GM20000 (cell line): ENCODE measurements around the gene AQP9.
"Not testable (repeated sequence)": the region's sequence is repeated elsewhere in the genome, so short reads cannot be mapped to it uniquely, and the experiment has no call there.

Experiments used
- DNase-seq: peaks from one replicate; pipeline ENCODE4 v3.0.0; 2012; ENCODE audit warnings: low spot score
- CTCF ChIP-seq: IDR thresholded peaks from 2 replicates; pipeline ENCODE4 v1.5.1; 2012; ENCODE audit warnings: mild to moderate bottlenecking, control low read depth; ENCODE audit errors: extremely low read depth, missing control alignments

Gene AQP9

GRCh38 chr15:58200739-58201138, 62.6 kb downstream of the AQP9 start:
- no peak for TF ChIP-seq CTCF
- no peak for DNase-seq

- DNase-seq: no peak
- no peak for TF ChIP-seq CTCF
Measured at GRCh38 chr15:58201516-58201915, 63.3 kb downstream of the AQP9 start.

GRCh38 chr15:58203537-58203936, 65.4 kb downstream of the AQP9 start:
- no peak for TF ChIP-seq CTCF
- no peak for DNase-seq

- TF ChIP-seq CTCF: no peak
Measured at GRCh38 chr15:58206151-58206550, 68.0 kb downstream of the AQP9 start.

GRCh38 chr15:58208217-58208616, 70.0 kb downstream of the AQP9 start:
- DNase-seq: not testable (repeated sequence)

More at GRCh38 chr15:58206151-58206550, 68.0 kb downstream of the AQP9 start:
- no peak for DNase-seq

GRCh38 chr15:58209007-58209481, 70.9 kb downstream of the AQP9 start:
- not testable (repeated sequence) for DNase-seq

- not testable (repeated sequence) for DNase-seq
Measured at GRCh38 chr15:58210031-58210430, 71.8 kb downstream of the AQP9 start.

DNA sequence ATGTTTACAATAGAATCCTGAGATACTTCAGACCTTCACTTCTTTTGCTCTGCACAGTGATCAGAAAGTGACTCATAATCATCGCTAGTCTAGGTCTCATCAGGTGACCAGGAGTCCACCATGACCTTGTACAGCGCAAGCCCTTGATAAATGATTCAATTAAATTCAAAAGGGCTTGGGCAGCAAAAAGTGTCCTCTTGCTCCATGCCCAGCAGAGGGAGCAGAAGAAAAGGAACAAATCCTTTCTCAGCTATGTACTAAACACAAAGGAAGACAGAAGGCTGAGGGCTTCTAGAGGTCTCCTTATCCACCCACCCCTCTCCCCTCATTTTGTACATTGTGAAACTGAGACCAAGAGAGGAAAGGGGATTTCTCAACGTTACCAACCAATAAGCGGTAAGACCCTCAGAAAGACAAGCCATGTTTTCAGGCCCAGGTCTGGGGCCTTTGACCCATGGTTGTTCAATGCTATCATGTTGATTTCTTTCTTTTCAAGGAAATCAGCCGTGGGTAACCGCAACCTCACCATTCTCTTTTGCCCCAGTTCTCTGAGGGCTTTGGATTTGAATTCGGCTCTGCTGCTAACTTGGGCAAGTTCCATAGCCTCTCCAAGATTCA, 74.8 kb downstream of the AQP9 start:
- DNase-seq: no peak
- peak; percentile 23 for TF ChIP-seq CTCF

- DNase-seq: no peak
- no peak for TF ChIP-seq CTCF
Measured at GRCh38 chr15:58213587-58214338, 75.6 kb downstream of the AQP9 start.
